ENCODE data around the gene PLCH2. TPM values are rescaled to one million over a fixed set of nuclear protein-coding genes. Genes with fewer than 3 reads are reported as not detected.

The PLCH2 gene
- total and polyA plus RNA-seq, 9 of the 15 experiments (the other 6 are each of a cell fraction or from before 2014, with no cell fraction given) = 0.16 TPM; not detected in 8

GRCh38 chr1:2541619-2542245 is 65.6 kb downstream of the PLCH2 start (continued):
- TF ChIP-seq NR4A1 (CRISPR knock-in tag; IDR thresholded peaks at IDR 0.05) = no peak
- peak; percentile 92 for TF ChIP-seq NR4A1 (tag; IDR thresholded peaks at IDR 0.05)
- peak; percentile 96 for TF ChIP-seq L3MBTL2 (IDR thresholded peaks at IDR 0.05)
- no peak for TF ChIP-seq YY1 (IDR thresholded peaks at IDR 0.05; ENCODE audit: borderline replicate concordance in 1 of 3, control insufficient read depth in 1 of 3, extremely low read depth in 1 of 3, insufficient read depth in 3 of 3, insufficient read length in 1 of 3, insufficient replicate concordance in 2 of 3, low read depth in 1 of 3, low read length in 2 of 3)
- TF ChIP-seq HMGXB4 (CRISPR knock-in tag; IDR thresholded peaks at IDR 0.05) = no peak
- TF ChIP-seq SNIP1 (IDR thresholded peaks at IDR 0.05; ENCODE audit: low read depth) = no peak
- no peak for TF ChIP-seq MYBL2 (IDR thresholded peaks at IDR 0.05; ENCODE audit: low read depth)
- no peak for TF ChIP-seq MYBL2 (CRISPR knock-in tag; IDR thresholded peaks at IDR 0.05; ENCODE audit: borderline replicate concordance)
- TF ChIP-seq RCOR1 (IDR thresholded peaks at IDR 0.05; ENCODE audit: borderline replicate concordance in 1 of 2, low read depth in 2 of 2, low read length in 2 of 2) = peak; percentile 83 to 87
- peak; percentile 81 for TF ChIP-seq CHD4 (IDR thresholded peaks at IDR 0.05; ENCODE audit: insufficient read depth, insufficient replicate concordance, low read depth, low read length, poor library complexity, severe bottlenecking)
- TF ChIP-seq NONO (IDR thresholded peaks at IDR 0.05; ENCODE audit: low read depth in 2 of 2, low read length in 1 of 2) = no peak
- no peak for TF ChIP-seq MYNN (IDR thresholded peaks at IDR 0.05)
- no peak for TF ChIP-seq MYNN (CRISPR knock-in tag; IDR thresholded peaks at IDR 0.05)
- peak; percentile 90 for TF ChIP-seq EP400 (IDR thresholded peaks at IDR 0.05)
- no peak for TF ChIP-seq DEAF1 (CRISPR knock-in tag; IDR thresholded peaks at IDR 0.05)
- no peak for TF ChIP-seq NFYB (IDR thresholded peaks at IDR 0.05; ENCODE audit: extremely low read depth, insufficient read length)
- TF ChIP-seq NUFIP1 (IDR thresholded peaks at IDR 0.05; ENCODE audit: partially characterized antibody) = no peak
- peak; percentile 71; the same call in 1 of the 2 replicates for TF ChIP-seq DMBX1 (CRISPR knock-in tag; IDR thresholded peaks at IDR 0.05; ENCODE audit: borderline replicate concordance)
- peak; percentile 98 for TF ChIP-seq HDAC2 (IDR thresholded peaks at IDR 0.05)
- no peak for TF ChIP-seq FOXJ2 (tag; IDR thresholded peaks at IDR 0.05)
